Caki2 (cell line): ENCODE measurements around the gene IPO5. TPM values are rescaled to one million over a fixed set of nuclear protein-coding genes. Genes with fewer than 3 reads are reported as not detected.

Experiments used
- total RNA-seq: library from RNA; depleted of rRNA; stranded (reverse); fragments of >200 nt; shearing (Covaris generic); gene quantifications from 2 replicates; pipeline ENCODE4 v1.2.3, GENCODE V29; 2014; ENCODE audit warnings: low replicate concordance; rRNA removed

The IPO5 gene
- total RNA-seq, 1 experiment from 2014 or later: 72.6 TPM

Other genes starting within 250 kb of the IPO5 start
- gene FARP1, start 189.4 kb downstream of the IPO5 start, total RNA-seq: 27.9 and 33.0 TPM in 2 replicates
- gene RNF113B, start 223.6 kb downstream of the IPO5 start, total RNA-seq: not detected in 2 replicates